Colonic mucosa (tissue), 4 donors: ENCODE measurements around the gene VWCE. TPM values are rescaled to one million over a fixed set of nuclear protein-coding genes. Genes with fewer than 3 reads are reported as not detected.

Experiments used
- DNase-seq: peaks from one replicate; pipeline ENCODE4 v3.0.0-alpha.2; 2020
- H3K27ac ChIP-seq: fragments of 200-600 bp; one replicate; pipeline ENCODE4 v1.8.0; 2021
- H3K27me3 ChIP-seq: fragments of 200-600 bp; one replicate; pipeline ENCODE4 v1.8.0; 2021
- H3K36me3 ChIP-seq: fragments of 200-600 bp; one replicate; pipeline ENCODE4 v1.8.0; 2021
- H3K4me1 ChIP-seq: fragments of 200-600 bp; one replicate; pipeline ENCODE4 v1.8.0; 2021; ENCODE audit warnings: mild to moderate bottlenecking
- H3K4me3 ChIP-seq: fragments of 200-600 bp; one replicate; pipeline ENCODE4 v1.8.0; 2021
- H3K9ac ChIP-seq, 2 donors: one replicate each; pipeline ENCODE4 v1.7.0; 2013; ENCODE audit warnings: control low read depth in 2 of 2, low read depth in 2 of 2, low read length in 2 of 2
- H3K9me3 ChIP-seq: fragments of 200-600 bp; one replicate; pipeline ENCODE4 v1.8.0; 2021
- intact Hi-C: fragments of 100-400 bp; cut with DNase I; formaldehyde crosslinking; loops from one replicate; pipeline ENCODE4 v1.14.1; 2022
- total RNA-seq, 2 donors: library from RNA; stranded (reverse); fragmentation: NEBNext Ultra II Directional in 1 of 2; extraction: Animal tissue kit (Norgen Biotek cat#: 25700) in 1 of 2; gene quantifications; one replicate each; pipeline ENCODE4 v1.2.1, GENCODE V29; 2021
- TF ChIP-seq, protein P1 (sequence below): fragments of 200-600 bp; IDR thresholded peaks from one replicate; pipeline ENCODE4 v1.8.0; 2022; ENCODE audit warnings: antibody characterized with exemption, mild to moderate bottlenecking
- donor health status: healthy.
- donor health status: DM: no; HTN: no; CAD: no.
- donor health status: DM: no; HTN: no; CAD: no.

Gene VWCE
- total RNA-seq, 2 donors from 2014 or later = 0.37 to 0.58 TPM

DNA sequence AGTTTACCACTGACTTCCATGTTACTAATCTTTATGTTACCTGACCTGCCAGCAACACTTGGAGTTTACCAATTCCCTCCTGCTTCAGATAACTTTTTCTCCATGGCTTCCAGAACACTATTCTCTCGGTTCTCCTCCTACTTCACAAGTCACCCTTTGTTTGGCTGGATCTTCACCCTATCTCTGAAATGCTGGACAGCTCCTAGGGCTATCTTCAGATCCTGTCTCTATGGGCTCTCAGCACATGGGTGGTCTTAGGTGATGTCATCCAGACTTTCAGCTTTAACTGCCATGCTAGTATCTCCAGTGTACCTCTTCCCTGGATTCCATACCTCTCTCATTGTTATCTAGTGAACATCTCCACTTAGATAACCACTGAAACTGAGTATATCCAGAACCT is 12.2 kb upstream of the VWCE start:
- Histone ChIP-seq H3K9ac (no peak overlapping the region), H3K36me3 (peaks cover 31% of the 10 kb centered on the region), H3K9me3 (no peaks in the 10 kb centered on the region), H3K4me1 (no peaks in the 10 kb centered on the region), H3K4me3 (no peak overlapping the region), H3K27me3 (no peaks in the 10 kb centered on the region), H3K27ac (no peak overlapping the region)
- TF ChIP-seq, protein P1, sequence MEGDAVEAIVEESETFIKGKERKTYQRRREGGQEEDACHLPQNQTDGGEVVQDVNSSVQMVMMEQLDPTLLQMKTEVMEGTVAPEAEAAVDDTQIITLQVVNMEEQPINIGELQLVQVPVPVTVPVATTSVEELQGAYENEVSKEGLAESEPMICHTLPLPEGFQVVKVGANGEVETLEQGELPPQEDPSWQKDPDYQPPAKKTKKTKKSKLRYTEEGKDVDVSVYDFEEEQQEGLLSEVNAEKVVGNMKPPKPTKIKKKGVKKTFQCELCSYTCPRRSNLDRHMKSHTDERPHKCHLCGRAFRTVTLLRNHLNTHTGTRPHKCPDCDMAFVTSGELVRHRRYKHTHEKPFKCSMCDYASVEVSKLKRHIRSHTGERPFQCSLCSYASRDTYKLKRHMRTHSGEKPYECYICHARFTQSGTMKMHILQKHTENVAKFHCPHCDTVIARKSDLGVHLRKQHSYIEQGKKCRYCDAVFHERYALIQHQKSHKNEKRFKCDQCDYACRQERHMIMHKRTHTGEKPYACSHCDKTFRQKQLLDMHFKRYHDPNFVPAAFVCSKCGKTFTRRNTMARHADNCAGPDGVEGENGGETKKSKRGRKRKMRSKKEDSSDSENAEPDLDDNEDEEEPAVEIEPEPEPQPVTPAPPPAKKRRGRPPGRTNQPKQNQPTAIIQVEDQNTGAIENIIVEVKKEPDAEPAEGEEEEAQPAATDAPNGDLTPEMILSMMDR = no peak
- DNase-seq = no peak
- intact Hi-C loops = no loop called here

DNA sequence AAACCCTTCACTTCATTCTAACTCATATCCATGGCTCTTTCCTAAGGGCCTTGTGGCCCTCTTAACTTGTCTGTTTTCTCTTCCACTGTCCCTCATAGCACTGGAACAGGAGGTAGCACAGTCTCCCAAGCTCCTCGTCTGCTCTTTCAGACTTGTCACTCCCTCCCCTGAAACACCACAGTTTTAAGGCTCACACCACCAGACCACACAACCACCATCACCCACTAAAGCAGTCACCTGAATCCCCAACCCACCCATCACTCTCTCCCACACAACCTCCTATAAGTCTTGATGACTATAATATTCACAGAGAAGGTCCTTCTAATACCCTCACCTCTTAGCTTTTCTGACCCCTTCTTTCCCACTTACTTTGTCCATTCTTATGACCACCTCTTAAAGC is 11.1 kb upstream of the VWCE start:
- no peak for DNase-seq
- H3K27me3 ChIP-seq = no peaks in the 10 kb centered on the region
- H3K36me3 ChIP-seq = peaks cover 33% of the 10 kb centered on the region
- intact Hi-C loops = no loop called here
- H3K4me3 ChIP-seq = no peak overlapping the region
- TF ChIP-seq, protein P1 = no peak
- no peak overlapping the region for H3K9ac ChIP-seq
- no peak overlapping the region for H3K27ac ChIP-seq
- no peaks in the 10 kb centered on the region for H3K4me1 ChIP-seq
- H3K9me3 ChIP-seq = no peaks in the 10 kb centered on the region

DNA sequence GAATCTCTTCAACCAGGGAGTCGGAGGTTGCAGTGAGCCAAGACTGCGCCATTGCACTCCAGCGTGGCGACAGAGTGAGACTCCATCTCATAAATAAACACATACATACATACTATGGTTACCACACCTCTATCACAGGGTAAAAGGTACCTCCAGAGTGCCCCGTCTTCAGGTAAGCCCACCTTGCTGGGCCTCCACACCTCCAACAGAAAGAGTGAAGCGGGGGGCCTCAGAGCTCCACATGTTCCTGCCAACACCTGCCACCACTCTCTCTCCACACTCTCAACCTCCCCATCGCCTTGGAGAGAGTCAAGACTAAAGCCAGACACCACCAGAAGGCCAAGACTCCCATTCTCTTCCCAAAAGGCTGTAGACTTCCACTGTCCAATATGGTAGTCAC is 10.3 kb upstream of the VWCE start:
- no peak overlapping the region for H3K27ac ChIP-seq
- no peaks in the 10 kb centered on the region for H3K9me3 ChIP-seq
- TF ChIP-seq, protein P1 = no peak
- H3K27me3 ChIP-seq = no peaks in the 10 kb centered on the region
- peaks cover 32% of the 10 kb centered on the region for H3K36me3 ChIP-seq
- intact Hi-C loops = no loop called here
- H3K4me3 ChIP-seq = no peak overlapping the region
- H3K4me1 ChIP-seq = no peaks in the 10 kb centered on the region
- no peak overlapping the region for H3K9ac ChIP-seq
- no peak for DNase-seq

DNA sequence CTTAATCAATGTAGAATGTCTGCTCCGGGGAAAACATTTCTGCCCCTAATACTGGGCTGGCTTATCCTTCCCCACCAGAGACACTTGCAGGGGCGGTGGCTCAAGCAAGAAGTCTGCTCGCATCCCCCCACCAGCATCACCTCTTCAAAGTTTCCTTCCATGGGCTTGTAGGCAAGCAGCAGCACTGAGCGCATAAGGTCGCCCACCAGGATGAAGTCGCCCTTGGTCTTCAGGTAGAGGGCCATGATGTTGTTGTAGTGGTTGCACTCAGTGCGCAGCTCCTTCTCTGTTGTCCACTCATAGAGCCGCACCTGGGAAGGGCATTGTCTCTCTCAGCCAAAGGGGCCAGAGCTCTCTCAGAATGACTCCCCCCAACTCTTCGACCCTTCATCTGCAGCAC is 8.6 kb upstream of the VWCE start:
- Histone ChIP-seq H3K27ac (no peak overlapping the region), H3K9ac (no peak overlapping the region), H3K9me3 (no peaks in the 10 kb centered on the region), H3K27me3 (no peaks in the 10 kb centered on the region), H3K36me3 (peaks cover 28% of the 10 kb centered on the region), H3K4me1 (no peaks in the 10 kb centered on the region), H3K4me3 (no peak overlapping the region)
- TF ChIP-seq, protein P1 = no peak
- no peak for DNase-seq
- intact Hi-C loops = no loop called here

GRCh38 chr11:61302550-61302949 is 7.4 kb upstream of the VWCE start:
- H3K9ac ChIP-seq = no peak overlapping the region
- H3K9me3 ChIP-seq = no peaks in the 10 kb centered on the region
- TF ChIP-seq, protein P1 = no peak
- intact Hi-C loops = no loop called here
- H3K36me3 ChIP-seq = peaks cover 24% of the 10 kb centered on the region
- no peaks in the 10 kb centered on the region for H3K4me1 ChIP-seq
- no peak for DNase-seq
- H3K27me3 ChIP-seq = no peaks in the 10 kb centered on the region
- H3K4me3 ChIP-seq = no peak overlapping the region
- no peak overlapping the region for H3K27ac ChIP-seq
